Activated naive CD8-positive, alpha-beta T cell treated with anti-CD3 and anti-CD28 coated beads, Interleukin-2, amount 50 U/mL, for 24 hours (primary cell): ENCODE measurements around the gene SVEP1.
A peak's percentile ranks its signal among the peaks of the same experiment; 100 is the strongest.
"Not testable (repeated sequence)": the region's sequence is repeated elsewhere in the genome, so short reads cannot be mapped to it uniquely, and the experiment has no call there.

Source experiments
- ATAC-seq: fragments of 150-1000 bp; cut with Tn5 transposase; one replicate; pipeline ENCODE4 v1.10.0; 2021
- DNase-seq: peaks from one replicate; pipeline ENCODE4 v3.0.0; 2021
- H3K27ac Mint-ChIP-seq: one replicate; pipeline ENCODE4 v1.8.0; 2021; ENCODE audit warnings: mild to moderate bottlenecking, mixed read lengths
- H3K27me3 Mint-ChIP-seq: one replicate; pipeline ENCODE4 v1.8.0; 2021; ENCODE audit warnings: mixed read lengths
- H3K36me3 Mint-ChIP-seq: one replicate; pipeline ENCODE4 v1.8.0; 2021; ENCODE audit warnings: low read depth, mixed read lengths
- H3K4me1 Mint-ChIP-seq: one replicate; pipeline ENCODE4 v1.8.0; 2021; ENCODE audit warnings: mixed read lengths
- H3K4me3 Mint-ChIP-seq: one replicate; pipeline ENCODE4 v1.8.0; 2021; ENCODE audit warnings: mild to moderate bottlenecking, moderate library complexity, mixed read lengths
- H3K9me3 Mint-ChIP-seq: one replicate; pipeline ENCODE4 v1.8.0; 2021; ENCODE audit warnings: mixed read lengths

SVEP1 gene

DNA sequence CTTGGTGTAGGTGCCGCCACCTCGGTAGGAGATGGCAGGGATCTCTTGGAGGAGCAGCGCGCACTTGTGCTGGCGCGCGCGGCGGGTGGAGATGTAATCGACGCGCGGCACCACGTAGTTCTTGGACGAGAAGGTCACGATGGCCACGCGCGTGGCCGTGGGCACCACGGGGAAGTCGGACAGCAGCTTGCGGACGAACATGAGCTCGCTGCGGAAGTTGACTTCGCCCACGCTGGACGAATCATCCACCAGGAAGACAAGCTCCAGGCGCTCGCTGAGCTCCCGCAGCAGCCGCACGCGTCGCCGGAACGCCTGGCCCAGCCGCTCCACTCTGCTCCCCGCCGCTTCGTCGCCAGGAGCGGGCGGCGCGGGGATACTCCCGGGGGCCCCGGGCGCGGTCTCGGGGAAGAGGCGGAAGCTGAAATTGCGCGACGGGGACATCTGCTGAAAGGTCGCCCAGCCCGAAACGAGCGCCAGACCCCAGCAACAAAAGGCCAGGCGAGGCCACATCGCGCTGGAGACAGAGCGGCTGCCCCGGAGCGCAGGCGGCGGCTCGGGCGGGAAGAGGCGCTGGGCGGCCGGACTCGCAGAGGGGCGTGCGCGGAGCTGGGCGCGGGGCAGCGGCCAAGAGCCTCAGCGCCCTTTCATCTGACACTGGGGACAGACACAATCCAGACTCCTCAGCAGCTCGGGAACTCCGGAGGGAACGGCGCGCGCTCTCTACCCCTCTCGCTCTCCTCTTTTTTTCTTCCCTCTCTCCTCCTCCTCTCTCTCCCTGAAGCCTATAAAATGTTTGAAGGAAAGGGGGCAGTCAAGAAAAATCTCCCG is at the start of gene SVEP1:
TSS of gene SVEP1 (minus strand) at position 708 of the 828 bp plus-strand sequence. CDS start at position 510, 198 bp downstream.
- Mint-ChIP-seq H3K27me3 (peaks cover 40% of the 10 kb centered on the region), H3K9me3 (no peaks in the 10 kb centered on the region), H3K27ac (no peak within 1 kb of the TSS), H3K4me1 (peaks cover 2% of the 10 kb centered on the region), H3K36me3 (no peaks in the 10 kb centered on the region), H3K4me3 (no peak within 1 kb of the TSS)
- DNase-seq (no peak), ATAC-seq (no peak)

DNA sequence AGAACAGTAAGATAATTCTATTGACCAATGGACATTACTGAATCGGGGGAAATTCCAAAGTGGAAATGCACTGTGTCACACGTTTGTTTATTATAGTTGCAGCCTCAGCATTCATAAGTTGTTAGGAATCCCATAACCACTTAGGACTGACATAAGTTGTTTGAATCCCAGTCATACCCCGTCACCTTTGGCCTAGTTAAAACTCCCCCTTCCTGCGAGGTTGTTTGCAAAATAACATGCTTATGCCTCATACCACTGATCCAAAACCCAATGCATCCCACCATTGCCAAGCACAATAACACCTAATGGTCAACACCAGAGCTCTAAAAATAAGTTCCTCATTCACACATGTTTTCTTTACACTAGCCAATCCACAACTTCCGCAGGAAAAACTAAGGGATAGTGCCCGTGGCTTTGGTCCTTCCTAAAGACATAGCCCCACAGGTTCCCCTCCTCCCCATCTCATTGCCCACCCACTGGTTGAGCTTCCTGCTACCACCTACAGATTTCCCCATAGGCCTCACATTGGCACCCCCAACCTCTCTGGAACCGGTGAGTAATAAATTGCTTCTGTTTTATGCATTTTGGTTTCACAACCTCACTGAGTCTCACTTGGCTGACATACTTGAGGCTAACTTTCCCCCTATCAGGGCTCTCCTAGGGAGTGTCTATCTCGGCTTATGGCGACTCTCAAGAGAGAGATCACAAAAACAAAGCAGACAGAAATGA is 46.7 kb upstream of the SVEP1 start:
- H3K4me3 Mint-ChIP-seq, result no peak overlapping the region
- peak; percentile 3 for DNase-seq

DNA sequence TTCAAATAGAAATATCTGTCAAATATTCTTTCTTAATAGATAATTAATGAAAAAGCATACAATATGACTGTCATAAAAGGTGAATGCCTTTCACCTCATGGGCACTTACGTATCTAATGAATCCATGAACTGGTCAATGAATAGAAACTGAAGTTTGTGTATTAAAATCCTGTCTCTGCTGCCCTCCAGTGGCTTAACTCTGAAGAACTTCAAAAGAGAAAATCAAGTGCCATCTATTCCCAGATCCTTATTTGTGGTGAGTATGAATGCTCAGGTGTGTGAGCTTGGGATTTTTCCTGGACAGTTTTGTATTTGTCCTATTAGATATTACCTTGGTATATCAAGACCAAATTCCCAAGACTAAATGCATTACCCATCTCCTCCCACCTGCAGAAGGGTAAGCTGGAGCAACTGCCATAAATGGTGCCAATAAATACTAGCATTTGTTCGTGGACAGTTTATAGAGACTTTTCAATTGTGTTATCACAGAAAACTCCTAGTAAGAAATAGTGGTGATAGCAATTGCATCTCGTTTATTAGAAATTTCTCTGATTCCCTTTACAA is 44.0 kb upstream of the SVEP1 start:
- H3K27ac Mint-ChIP-seq, result no peak overlapping the region
- no peaks in the 10 kb centered on the region for H3K36me3 Mint-ChIP-seq
- H3K4me1 Mint-ChIP-seq, result peaks cover 13% of the 10 kb centered on the region
- DNase-seq (peak; percentile 32), ATAC-seq (no peak)
- H3K27me3 Mint-ChIP-seq, result no peaks in the 10 kb centered on the region
- no peak overlapping the region for H3K4me3 Mint-ChIP-seq
- no peaks in the 10 kb centered on the region for H3K9me3 Mint-ChIP-seq

More for the DNA sequence above, 46.7 kb upstream of the SVEP1 start:
- Mint-ChIP-seq H3K36me3 (no peaks in the 10 kb centered on the region), H3K27me3 (no peaks in the 10 kb centered on the region), H3K27ac (no peak overlapping the region), H3K4me1 (peaks cover 13% of the 10 kb centered on the region), H3K9me3 (no peaks in the 10 kb centered on the region)
- ATAC-seq, result peak; percentile 97

DNA sequence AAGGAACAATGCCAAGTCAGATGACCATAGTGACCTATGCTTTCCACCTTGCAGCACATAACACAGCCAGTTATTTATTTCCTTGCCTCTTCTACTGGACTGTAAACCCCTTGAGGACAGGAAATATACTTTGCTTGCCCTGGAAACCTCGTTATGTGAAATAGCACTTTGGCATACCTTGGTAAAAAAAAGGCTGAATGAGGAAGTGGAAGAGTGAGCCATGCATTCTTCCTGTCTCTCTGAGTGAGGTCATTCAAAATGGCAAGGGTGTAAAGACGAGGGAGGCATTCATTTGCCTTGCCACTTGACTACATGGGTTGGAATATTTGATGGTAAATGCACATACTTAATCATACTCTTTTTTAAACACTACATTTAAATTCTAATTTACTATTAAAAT is 42.8 kb upstream of the SVEP1 start:
- H3K27me3 Mint-ChIP-seq, result no peaks in the 10 kb centered on the region
- H3K27ac Mint-ChIP-seq, result no peak overlapping the region
- peaks cover 13% of the 10 kb centered on the region for H3K4me1 Mint-ChIP-seq
- H3K36me3 Mint-ChIP-seq, result no peaks in the 10 kb centered on the region
- ATAC-seq (no peak), DNase-seq (no peak)
- no peaks in the 10 kb centered on the region for H3K9me3 Mint-ChIP-seq
- H3K4me3 Mint-ChIP-seq, result no peak overlapping the region

DNA sequence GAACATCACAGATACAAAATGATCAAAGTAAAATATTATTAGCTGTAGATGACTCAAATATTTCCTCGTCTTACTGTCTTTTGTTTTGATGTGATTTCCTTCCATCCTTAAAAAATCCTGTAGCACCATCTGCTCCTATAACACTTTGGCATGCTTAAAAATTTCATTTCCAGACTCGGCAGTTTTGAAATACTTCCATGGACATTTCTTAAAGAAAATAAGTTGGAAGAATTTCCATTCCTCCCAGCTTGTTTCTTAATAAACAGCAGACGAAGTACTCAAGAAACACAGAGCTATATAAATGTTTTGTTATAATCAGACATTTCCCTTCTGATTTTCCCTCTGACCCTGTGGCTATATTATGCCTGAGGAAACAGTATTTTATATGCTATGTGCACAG is 41.2 kb upstream of the SVEP1 start:
- no peak for DNase-seq
- no peak for ATAC-seq
- peaks cover 2% of the 10 kb centered on the region for H3K4me1 Mint-ChIP-seq
- H3K36me3 Mint-ChIP-seq, result no peaks in the 10 kb centered on the region
- no peak overlapping the region for H3K4me3 Mint-ChIP-seq
- H3K27me3 Mint-ChIP-seq, result no peaks in the 10 kb centered on the region
- no peak overlapping the region for H3K27ac Mint-ChIP-seq
- no peaks in the 10 kb centered on the region for H3K9me3 Mint-ChIP-seq

GRCh38 chr9:110619831-110620230 is 40.3 kb upstream of the SVEP1 start:
- no peaks in the 10 kb centered on the region for H3K9me3 Mint-ChIP-seq
- ATAC-seq (no peak), DNase-seq (no peak)
- H3K4me1 Mint-ChIP-seq, result no peaks in the 10 kb centered on the region
- no peak overlapping the region for H3K27ac Mint-ChIP-seq
- no peaks in the 10 kb centered on the region for H3K36me3 Mint-ChIP-seq
- no peaks in the 10 kb centered on the region for H3K27me3 Mint-ChIP-seq
- H3K4me3 Mint-ChIP-seq, result no peak overlapping the region

GRCh38 chr9:110615498-110615897 is 36.0 kb upstream of the SVEP1 start:
- Mint-ChIP-seq H3K4me3 (no peak overlapping the region), H3K27ac (no peak overlapping the region), H3K4me1 (no peaks in the 10 kb centered on the region), H3K9me3 (no peaks in the 10 kb centered on the region), H3K36me3 (no peaks in the 10 kb centered on the region), H3K27me3 (no peaks in the 10 kb centered on the region)
- DNase-seq (no peak), ATAC-seq (no peak)

DNA sequence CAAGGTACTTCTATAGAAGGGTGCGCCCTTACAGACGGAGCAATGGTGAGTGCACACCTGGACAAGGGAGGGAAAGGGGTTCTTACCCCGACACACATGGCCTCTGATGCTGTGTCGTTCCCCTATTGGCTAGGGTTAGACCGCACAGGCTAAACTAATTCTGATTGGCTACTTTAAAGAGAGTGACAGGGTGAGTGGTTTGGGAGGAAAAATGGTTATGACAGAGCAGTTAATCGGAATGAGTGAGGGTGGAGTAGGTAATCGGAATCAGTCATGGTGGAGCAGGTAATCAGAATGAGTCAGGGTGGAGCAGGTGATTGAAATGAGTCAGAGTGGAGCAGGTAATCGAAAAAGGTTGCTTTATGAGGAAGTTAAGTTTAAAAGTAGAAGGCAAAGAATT is 35.0 kb upstream of the SVEP1 start:
- H3K27me3 Mint-ChIP-seq, H3K4me3 Mint-ChIP-seq, ATAC-seq, DNase-seq, H3K27ac Mint-ChIP-seq, H3K4me1 Mint-ChIP-seq, H3K36me3 Mint-ChIP-seq, H3K9me3 Mint-ChIP-seq: not testable (repeated sequence)

DNA sequence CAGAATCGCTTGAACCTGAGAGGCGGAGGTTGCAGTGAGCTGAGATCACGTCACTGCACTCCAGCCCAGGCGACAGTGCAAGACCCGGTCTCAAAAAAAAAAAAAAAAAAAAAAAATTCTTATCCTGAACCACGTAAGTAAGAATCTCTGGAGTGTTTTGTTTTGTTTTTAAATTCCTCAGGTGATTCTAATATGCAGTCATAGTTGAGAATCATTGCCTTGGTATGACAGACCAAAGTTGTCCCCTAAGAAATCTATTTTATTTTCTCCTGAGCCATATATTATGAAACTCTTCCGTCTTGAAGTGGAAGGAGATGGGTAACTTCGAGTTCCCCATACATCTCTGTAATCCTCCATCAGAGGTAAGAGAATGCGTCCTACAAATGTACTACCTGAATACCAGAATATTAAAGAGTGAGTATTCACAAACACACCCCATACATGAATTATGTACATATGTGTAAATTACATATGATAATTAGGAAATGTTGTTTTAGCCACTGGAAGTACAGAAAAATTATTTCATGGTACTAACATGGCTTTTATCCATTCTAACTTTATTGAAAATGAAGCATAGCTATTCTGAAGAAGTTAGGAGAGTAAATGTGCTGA is 26.7 kb upstream of the SVEP1 start:
- Mint-ChIP-seq H3K36me3 (no peaks in the 10 kb centered on the region), H3K9me3 (no peaks in the 10 kb centered on the region), H3K4me1 (no peaks in the 10 kb centered on the region), H3K27ac (no peak overlapping the region), H3K27me3 (no peaks in the 10 kb centered on the region), H3K4me3 (no peak overlapping the region)
- DNase-seq (no peak), ATAC-seq (no peak)

GRCh38 chr9:110605565-110605964 is 26.0 kb upstream of the SVEP1 start:
- DNase-seq (no peak), ATAC-seq (no peak)
- Mint-ChIP-seq H3K9me3 (no peaks in the 10 kb centered on the region), H3K36me3 (no peaks in the 10 kb centered on the region), H3K27me3 (no peaks in the 10 kb centered on the region), H3K4me3 (no peak overlapping the region), H3K4me1 (no peaks in the 10 kb centered on the region), H3K27ac (no peak overlapping the region)

DNA sequence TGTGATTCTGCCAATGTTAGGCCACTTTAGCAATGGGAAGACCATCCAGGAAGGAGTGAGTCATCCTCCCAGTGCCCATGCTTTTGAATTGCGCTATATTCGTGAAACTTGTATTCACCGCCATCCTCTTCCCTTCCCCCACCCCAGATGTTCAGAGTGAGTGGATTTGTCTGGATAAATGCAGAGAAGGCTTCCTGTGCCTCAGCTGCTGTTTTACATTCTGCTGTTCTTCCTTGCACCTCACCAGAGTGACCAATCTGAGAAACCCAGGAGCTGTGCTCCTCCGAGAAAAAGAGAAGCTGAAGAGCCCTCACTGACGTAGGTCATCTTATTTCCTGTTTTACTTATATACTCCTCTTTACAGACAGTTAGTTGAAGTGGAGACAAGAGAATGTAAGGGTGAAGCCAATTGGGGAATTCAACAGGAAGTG is 24.6 kb upstream of the SVEP1 start:
- no peaks in the 10 kb centered on the region for H3K36me3 Mint-ChIP-seq
- H3K27ac Mint-ChIP-seq, result no peak overlapping the region
- H3K4me1 Mint-ChIP-seq, result no peaks in the 10 kb centered on the region
- no peak overlapping the region for H3K4me3 Mint-ChIP-seq
- no peaks in the 10 kb centered on the region for H3K9me3 Mint-ChIP-seq
- ATAC-seq (no peak), DNase-seq (no peak)
- H3K27me3 Mint-ChIP-seq, result no peaks in the 10 kb centered on the region

DNA sequence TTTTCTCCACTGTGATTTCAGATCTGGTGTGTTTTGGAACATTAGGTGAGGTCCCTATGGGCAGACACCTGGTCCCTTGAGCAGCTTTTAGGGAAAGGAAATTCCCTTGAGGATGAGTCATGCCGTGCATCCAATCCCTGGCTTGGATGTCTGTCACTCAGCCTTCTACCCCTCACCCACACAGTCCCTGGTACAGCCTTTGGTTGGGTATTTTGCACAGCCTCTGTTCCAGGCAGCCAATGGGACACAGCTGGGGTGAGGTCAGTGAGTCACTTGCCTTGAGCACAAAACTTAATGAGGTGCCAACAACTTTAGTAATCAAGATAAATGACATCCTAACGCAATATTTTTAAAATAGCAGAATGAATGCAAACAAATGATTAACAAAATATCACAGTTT is 22.7 kb upstream of the SVEP1 start:
- H3K9me3 Mint-ChIP-seq, result peaks cover 4% of the 10 kb centered on the region

GRCh38 chr9:110601098-110601497 is 21.6 kb upstream of the SVEP1 start:
- Mint-ChIP-seq H3K4me3 (no peak overlapping the region), H3K36me3 (no peaks in the 10 kb centered on the region), H3K27ac (no peak overlapping the region), H3K9me3 (peaks cover 5% of the 10 kb centered on the region), H3K4me1 (no peaks in the 10 kb centered on the region), H3K27me3 (no peaks in the 10 kb centered on the region)
- ATAC-seq, result no peak
- no peak for DNase-seq

More for the DNA sequence above, 22.7 kb upstream of the SVEP1 start:
- Mint-ChIP-seq H3K4me1 (no peaks in the 10 kb centered on the region), H3K36me3 (no peaks in the 10 kb centered on the region), H3K27me3 (no peaks in the 10 kb centered on the region), H3K27ac (no peak overlapping the region), H3K4me3 (no peak overlapping the region)
- DNase-seq (no peak), ATAC-seq (no peak)

GRCh38 chr9:110599468-110599867 is 19.9 kb upstream of the SVEP1 start:
- ATAC-seq (no peak), DNase-seq (no peak)
- no peak overlapping the region for H3K4me3 Mint-ChIP-seq
- H3K9me3 Mint-ChIP-seq, result peaks cover 5% of the 10 kb centered on the region
- no peaks in the 10 kb centered on the region for H3K4me1 Mint-ChIP-seq
- no peak overlapping the region for H3K27ac Mint-ChIP-seq
- no peaks in the 10 kb centered on the region for H3K27me3 Mint-ChIP-seq
- H3K36me3 Mint-ChIP-seq, result no peaks in the 10 kb centered on the region
